Measurements from ENCODE around the gene SBK3.
"Not testable (repeated sequence)": the region's sequence is repeated elsewhere in the genome, so short reads cannot be mapped to it uniquely, and the experiment has no call there.

SBK3 gene

DNA sequence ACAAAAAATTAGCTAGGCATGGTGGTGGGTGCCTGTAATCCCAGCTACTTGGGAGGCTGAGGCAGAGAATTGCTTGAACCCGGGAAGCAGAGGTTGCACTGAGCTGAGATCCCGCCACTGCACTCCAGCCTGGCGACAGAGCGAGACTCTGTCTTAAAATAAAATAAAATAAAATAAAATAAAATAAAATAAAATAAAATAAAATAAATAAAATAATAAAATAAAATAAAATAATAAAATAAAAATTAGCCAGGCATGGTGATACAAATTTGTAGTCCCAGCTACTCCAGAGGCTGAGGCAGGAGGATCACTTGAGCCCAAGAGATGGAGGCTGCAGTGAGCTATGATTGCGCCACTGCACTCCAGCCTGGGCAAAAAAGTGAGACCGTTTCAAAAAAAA lies 28.6 kb upstream of the SBK3 start:
- DNase-seq, result not testable (repeated sequence)

DNA sequence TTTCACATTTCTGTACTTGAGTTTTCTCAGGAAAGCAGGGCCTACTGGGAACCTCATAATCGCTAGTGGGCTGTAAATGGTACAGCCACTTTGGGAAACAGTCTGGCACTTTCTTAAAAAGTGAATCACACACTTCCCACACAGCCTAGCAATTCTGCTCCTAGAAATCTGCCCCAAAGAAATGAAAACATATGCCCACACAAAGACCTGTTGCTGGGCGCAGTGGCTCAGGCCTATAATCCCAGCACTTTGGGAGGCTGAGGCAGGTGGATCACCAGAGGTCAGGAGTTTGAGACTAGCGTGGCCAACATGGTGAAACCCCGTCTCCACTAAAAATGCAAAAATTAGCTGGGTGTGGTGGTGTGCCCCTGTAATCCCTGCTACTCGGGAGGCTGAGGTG lies 24.1 kb upstream of the SBK3 start:
- DNase-seq, result not testable (repeated sequence)

DNA sequence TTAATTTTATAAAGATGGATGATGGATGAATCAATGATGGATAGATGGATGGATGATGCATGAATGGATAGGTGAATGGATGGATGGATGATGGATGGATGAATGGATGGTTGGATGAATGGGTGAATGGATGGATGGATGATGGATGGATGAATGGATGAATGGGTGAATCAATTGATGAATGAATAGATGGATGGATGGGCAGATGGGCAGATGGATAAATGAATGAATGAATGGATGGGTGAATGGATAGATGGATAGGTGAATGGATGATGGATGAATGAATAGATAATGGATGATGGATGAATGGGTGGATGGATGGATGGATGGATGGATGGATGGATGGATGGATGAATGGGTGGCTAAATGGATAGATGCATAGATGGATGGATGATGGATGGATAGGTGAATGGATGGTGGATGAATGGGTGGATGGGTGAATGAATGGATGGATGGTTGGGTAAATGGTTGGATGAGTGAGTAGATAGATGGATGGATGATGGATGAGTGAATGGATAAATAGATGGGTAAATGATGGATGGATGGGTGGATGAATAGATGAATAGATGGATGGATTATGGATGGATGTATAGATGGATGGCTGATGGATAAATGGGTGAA lies 22.5 kb upstream of the SBK3 start:
- DNase-seq, result no peak

DNA sequence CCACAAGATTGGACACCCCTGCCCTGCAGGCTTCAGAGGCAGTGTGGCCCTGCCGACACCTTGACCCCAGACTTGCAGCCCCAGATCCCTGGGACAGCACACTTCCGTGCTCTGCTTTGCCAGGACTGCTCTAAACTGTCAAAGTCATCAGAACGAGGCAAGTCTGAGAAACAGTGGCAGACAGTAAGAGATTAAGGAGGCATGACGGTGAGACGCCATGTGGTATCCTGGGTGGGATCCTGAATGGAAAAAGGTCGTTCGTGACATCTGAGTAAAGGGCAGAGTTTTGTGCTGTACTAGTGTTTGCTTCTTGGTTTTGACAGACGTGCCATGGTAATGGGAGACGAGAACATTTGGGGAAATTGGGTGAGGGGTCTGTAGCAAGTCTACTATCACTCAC lies 21.5 kb upstream of the SBK3 start:
- no peak for DNase-seq

DNA sequence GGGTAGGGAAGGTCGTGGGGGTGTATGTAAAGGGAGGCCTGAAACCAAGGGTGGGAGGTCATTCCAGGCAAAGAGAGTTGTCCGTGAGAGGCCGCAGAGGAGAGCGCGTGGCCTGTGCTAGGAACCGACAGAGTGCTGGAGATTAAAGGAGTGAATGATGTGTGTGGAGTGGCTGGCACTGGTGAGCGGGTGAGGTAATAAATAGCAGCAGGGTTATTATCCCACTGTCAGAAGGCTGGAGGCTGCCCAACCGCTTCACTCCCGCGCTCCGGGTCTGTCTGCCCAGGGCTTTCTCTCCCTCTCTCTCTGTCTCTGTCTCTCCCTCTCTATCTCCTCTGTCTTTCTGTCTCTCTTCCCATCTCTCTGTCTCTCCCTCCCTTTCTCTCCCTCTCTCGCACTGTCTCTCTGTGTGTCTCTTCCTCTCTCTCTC lies 17.9 kb upstream of the SBK3 start:
- peak; percentile 20 for DNase-seq

- DNase-seq, result no peak
Observed at GRCh38 chr19:55559684-55560083, 14.3 kb upstream of the SBK3 start.

- no peak for DNase-seq
Observed at GRCh38 chr19:55554741-55555152, 9.4 kb upstream of the SBK3 start.

DNA sequence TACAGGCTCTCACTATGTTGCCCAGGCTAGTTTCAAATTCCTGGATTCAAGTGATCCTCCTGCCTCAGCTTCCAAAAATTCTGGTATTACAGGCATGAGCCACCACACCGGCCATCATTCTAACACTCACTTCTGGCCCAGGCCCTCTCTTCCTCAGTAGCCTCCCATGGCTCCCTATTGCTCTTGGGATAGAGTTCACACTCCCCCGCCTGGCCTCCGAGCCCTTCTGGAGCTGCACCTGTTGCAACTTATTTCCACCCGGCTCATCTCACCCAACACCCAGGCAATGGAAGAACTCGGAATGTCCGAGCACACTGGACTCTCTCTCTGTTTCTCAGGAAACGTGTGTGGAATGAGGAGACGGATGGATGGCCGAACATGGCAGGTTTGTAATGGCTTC lies 9.0 kb upstream of the SBK3 start:
- no peak for DNase-seq

- no peak for DNase-seq
Observed at GRCh38 chr19:55553217-55554182, 8.2 kb upstream of the SBK3 start.

DNA sequence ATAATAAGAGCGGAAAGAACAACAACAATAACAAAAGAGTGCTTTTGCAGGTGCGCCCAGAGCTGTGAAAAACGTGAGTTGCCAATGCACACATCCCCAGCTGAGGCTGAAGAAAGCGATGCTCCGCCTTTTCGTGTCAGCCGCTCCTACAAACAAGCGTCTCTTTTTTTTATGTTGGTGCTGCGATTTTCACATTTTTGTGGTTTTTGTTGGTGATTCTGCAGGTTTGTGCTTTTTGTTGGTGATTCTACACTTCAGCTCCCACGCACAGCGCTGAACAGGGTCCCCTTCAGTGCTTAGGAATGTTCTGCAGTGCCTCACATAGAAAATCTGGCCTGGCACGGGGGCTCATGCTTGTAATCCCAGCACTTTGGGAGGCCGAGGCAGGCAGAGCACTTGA lies 7.3 kb upstream of the SBK3 start:
- no peak for DNase-seq

- peak; percentile 25 for DNase-seq
Observed at GRCh38 chr19:55552206-55552605, 6.9 kb upstream of the SBK3 start.

GRCh38 chr19:55550321-55550650 lies 4.9 kb upstream of the SBK3 start:
- no peak for DNase-seq

DNA sequence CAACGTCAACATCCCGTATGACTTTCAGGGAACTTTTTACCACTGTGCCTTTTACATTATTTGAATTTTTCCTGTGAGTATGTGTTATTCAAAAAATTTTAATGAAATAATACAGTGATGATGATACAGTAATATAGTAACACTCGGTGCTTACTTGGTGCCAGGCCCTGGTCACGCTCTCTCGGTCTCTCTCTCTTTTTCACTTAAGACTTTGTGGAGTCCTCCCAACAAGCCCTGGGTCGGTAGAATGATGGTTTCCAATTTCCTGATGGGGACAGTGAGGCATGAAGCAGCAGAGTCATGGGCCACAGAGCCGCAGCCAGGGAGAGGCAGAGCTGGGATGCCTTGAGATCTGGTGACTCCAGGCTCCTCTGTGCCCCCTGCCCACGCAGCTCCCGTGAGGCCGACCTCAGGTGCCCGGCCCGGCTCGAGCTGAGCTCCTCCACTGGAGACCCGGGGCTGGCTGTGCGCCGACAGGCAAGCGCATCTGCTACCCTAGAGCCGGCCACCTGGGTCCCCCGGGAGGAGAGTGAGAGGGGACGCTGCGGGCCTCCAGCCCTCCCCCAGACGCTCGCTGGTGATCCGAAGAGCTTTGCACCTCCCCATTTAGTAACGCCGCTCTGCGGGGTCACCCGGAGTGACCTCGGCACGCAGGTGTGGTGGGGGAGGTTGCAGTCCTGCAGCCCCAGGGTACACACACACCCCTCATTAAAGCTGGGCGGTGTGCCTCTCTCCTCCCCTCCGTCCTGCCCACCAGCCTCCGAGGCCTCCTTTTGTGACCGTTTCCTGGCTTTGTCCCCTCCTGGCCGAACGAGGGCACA lies 4.4 kb upstream of the SBK3 start:
- DNase-seq, result peak; percentile 30

DNA sequence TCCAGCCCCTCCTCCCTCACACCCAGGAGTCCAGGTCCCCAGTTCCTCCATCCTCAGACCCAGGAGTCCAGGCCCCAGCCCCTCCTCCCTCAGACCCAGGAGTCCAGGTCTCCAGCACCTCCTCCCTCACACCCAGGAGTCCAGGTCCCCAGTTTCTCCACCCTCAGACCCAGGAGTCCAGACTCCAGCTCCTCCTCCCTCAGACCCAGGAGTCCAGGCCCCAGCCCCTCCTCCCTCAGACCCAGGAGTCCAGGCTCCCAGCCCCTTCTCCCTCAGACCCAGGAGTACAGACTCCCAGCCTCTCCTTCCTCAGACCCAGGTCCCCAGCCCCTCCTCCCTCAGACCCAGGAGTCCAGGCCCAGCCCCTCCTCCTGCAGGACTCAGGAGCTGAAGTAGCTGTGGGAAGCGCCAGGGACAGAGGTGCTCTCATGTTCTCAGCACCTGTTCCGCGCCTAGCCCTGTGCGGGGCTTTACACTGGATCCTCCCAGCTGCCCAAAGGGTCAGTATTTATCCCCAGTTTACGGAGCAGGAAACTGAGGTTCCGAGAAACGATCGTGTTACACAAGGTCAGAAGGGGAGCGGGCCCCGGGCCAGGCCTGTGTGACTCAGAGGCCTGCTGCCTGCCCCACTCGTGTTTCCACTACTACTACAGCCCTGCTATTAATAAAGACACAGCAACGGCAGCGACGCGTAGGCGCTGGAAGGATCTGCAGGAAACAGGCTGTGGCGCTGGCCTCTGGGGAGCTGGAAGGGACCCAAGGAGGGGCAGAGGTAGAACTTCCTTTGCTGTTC lies 1.7 kb upstream of the SBK3 start:
- DNase-seq, result no peak

GRCh38 chr19:55546011-55546410 lies 668 bp upstream of the SBK3 start:
- no peak for DNase-seq

- DNase-seq, result no peak
Observed at GRCh38 chr19:55544776-55545439, 435 bp downstream of the SBK3 start.

DNA sequence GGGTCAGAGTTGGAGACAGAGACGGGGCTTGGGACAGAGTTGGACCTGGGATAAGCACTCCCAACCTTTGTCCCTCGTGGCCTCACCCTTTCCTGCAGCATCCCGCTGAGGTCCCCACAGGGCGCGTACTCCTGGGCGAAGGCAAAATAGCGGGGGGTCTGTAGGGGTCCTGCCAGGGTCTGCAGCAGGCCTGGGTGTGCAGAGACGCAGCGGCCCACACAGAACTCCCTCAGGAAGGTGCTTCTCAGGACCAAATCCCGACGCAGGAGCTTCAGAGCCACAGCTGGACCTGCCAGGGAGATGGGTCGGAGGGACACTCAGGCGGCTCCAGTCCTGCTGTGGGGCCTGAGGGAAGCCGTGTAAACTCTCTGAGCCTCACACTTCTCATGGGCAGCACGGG lies 1.3 kb downstream of the SBK3 start:
- DNase-seq, result no peak

GRCh38 chr19:55543567-55543966 lies 1.8 kb downstream of the SBK3 start:
- DNase-seq, result no peak

DNA sequence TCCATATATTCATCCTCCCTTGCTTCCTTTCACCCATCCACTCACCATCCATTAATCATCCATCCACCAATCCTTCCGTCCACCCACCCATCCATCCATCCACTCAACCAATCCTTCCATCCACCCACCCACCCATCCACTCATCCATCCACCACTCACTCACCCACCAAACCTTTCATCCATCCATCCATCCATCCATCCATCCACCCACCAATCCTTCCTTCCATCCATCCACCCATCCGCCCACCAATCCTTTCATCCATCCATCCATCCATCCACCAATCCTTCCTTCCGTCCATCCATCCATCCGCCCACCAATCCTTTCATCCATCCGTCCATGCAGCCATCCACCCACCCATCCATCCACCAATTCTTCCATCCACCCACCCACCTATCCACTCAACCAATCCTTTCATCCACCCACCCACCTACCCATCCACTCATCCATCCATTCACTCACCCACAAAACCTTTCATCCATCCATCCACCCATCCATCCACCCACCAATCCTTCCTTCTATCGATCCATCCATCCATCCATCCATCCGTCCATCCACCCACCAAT lies 3.0 kb downstream of the SBK3 start:
- no peak for DNase-seq

GRCh38 chr19:55541091-55541490 lies 4.3 kb downstream of the SBK3 start:
- DNase-seq, result no peak

DNA sequence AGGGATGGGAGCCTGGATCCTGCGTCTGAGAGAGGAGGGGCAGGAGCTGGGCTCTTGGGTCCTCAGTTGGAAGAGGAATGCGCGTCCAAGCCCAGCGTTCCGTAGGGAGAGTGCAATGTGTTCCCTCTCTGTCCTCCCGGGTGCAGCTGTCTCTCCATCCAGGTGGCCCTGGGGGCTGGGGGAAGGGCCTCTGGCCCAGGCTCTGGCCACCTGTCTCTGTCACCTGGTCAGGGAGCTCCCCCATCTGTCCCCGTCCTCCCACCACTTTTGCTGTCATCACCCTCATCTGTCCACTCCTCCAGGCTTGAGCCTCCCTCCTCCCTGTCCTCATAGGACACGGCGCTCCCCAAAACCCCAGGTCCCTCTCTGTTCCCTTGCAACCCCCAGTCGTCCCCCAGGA lies 4.7 kb downstream of the SBK3 start:
- DNase-seq, result no peak
